ENCODE results near the gene ALG12. TPM values are rescaled to one million over a fixed set of nuclear protein-coding genes. Genes with fewer than 3 reads are reported as not detected.
A peak's percentile ranks its signal among the peaks of the same experiment; 100 is the strongest.

The ALG12 gene
- total RNA-seq, 1 donor from 2014 or later: 20.6 TPM

DNA sequence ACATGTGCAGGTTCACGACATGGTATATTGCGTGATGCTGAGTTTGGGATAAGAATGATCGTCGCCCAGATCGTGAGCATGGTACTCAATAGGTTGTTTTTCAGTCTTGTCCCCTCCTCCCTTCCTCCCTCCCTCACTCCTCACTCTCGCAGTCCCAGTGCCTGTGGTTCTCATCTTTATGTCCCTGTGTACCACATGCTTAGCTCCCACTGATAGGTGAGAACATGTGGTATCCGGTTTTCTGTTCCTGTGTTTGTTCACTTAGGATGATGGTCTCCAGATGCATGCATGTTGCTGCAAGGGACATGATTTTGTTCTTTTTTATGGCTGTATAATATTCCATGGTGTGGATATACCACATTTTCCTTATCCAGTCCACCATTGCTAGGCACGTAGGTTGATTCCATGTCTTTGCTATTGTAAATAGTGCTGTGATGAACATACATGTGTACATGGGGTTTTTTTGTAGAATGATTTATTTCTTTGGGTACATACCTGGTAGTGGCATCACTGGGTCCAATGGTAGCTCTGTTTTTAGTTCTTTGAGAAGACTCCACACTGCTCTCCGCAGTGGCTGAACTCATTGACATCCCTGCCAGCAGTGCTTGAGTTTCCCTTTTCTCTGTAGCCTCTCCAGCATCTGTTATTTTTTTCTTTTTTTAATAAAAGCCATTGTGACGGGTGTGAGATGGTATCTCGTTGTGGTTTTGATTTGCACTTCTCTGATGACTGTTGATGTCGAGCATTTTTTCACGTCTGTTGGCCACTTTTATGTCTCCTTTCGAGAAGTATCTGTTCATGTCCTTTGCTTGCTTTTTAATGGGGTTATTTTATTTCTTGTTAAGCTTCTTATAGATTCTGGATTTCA lies 48.2 kb downstream of the ALG12 start:
- Mint-ChIP-seq H3K9me3 (ENCODE audit: low read depth) (peaks cover 35% of the 10 kb centered on the region), H3K36me3 (ENCODE audit: low read depth) (peaks cover 21% of the 10 kb centered on the region)
- DNase-seq (ENCODE audit: low spot score): no peak

GRCh38 chr22:49869086-49869830 lies 49.0 kb downstream of the ALG12 start:
- DNase-seq (ENCODE audit: low spot score): peak; percentile 57
- H3K4me1 Mint-ChIP-seq (ENCODE audit: low read depth): peaks cover 7% of the 10 kb centered on the region
- TF ChIP-seq, protein P1, sequence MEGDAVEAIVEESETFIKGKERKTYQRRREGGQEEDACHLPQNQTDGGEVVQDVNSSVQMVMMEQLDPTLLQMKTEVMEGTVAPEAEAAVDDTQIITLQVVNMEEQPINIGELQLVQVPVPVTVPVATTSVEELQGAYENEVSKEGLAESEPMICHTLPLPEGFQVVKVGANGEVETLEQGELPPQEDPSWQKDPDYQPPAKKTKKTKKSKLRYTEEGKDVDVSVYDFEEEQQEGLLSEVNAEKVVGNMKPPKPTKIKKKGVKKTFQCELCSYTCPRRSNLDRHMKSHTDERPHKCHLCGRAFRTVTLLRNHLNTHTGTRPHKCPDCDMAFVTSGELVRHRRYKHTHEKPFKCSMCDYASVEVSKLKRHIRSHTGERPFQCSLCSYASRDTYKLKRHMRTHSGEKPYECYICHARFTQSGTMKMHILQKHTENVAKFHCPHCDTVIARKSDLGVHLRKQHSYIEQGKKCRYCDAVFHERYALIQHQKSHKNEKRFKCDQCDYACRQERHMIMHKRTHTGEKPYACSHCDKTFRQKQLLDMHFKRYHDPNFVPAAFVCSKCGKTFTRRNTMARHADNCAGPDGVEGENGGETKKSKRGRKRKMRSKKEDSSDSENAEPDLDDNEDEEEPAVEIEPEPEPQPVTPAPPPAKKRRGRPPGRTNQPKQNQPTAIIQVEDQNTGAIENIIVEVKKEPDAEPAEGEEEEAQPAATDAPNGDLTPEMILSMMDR (IDR thresholded peaks at IDR 0.05): no peak
- peaks cover 21% of the 10 kb centered on the region for H3K36me3 Mint-ChIP-seq (ENCODE audit: low read depth)
- H3K27me3 Mint-ChIP-seq (ENCODE audit: low read depth): no peaks in the 10 kb centered on the region
- H3K4me3 Mint-ChIP-seq (ENCODE audit: unreplicated experiment): no peak overlapping the region
- no peak overlapping the region for H3K27ac Mint-ChIP-seq (ENCODE audit: unreplicated experiment)
- H3K9me3 Mint-ChIP-seq (ENCODE audit: low read depth): peaks cover 35% of the 10 kb centered on the region

More for the DNA sequence above, 48.2 kb downstream of the ALG12 start:
- Mint-ChIP-seq H3K27me3 (ENCODE audit: low read depth) (no peaks in the 10 kb centered on the region), H3K4me1 (ENCODE audit: low read depth) (peaks cover 6% of the 10 kb centered on the region), H3K27ac (ENCODE audit: unreplicated experiment) (no peak overlapping the region), H3K4me3 (ENCODE audit: unreplicated experiment) (no peak overlapping the region)
- TF ChIP-seq, protein P1 (IDR thresholded peaks at IDR 0.05): no peak

- no peak overlapping the region for H3K27ac Mint-ChIP-seq (ENCODE audit: unreplicated experiment)
- H3K4me3 Mint-ChIP-seq (ENCODE audit: unreplicated experiment): no peak overlapping the region
- H3K36me3 Mint-ChIP-seq (ENCODE audit: low read depth): peaks cover 21% of the 10 kb centered on the region
- TF ChIP-seq, protein P1 (IDR thresholded peaks at IDR 0.05): no peak
- peaks cover 35% of the 10 kb centered on the region for H3K9me3 Mint-ChIP-seq (ENCODE audit: low read depth)
- H3K27me3 Mint-ChIP-seq (ENCODE audit: low read depth): no peaks in the 10 kb centered on the region
- H3K4me1 Mint-ChIP-seq (ENCODE audit: low read depth): peaks cover 15% of the 10 kb centered on the region
- no peak for DNase-seq (ENCODE audit: low spot score)
These were observed 50.7 kb downstream of the ALG12 start for GRCh38 chr22:49867303-49868265.

- Mint-ChIP-seq H3K27me3 (ENCODE audit: low read depth) (no peaks in the 10 kb centered on the region), H3K36me3 (ENCODE audit: low read depth) (peaks cover 21% of the 10 kb centered on the region), H3K4me3 (ENCODE audit: unreplicated experiment) (no peak overlapping the region), H3K9me3 (ENCODE audit: low read depth) (peaks cover 35% of the 10 kb centered on the region), H3K27ac (ENCODE audit: unreplicated experiment) (no peak overlapping the region), H3K4me1 (ENCODE audit: low read depth) (peaks cover 22% of the 10 kb centered on the region)
- no peak for DNase-seq (ENCODE audit: low spot score)
- TF ChIP-seq, protein P1 (IDR thresholded peaks at IDR 0.05): no peak
These were observed 51.6 kb downstream of the ALG12 start for GRCh38 chr22:49866646-49867045.
